ENCODE measurements around the gene NME4.
"Not testable (repeated sequence)": the region's sequence is repeated elsewhere in the genome, so short reads cannot be mapped to it uniquely, and the experiment has no call there.

Gene NME4

DNA sequence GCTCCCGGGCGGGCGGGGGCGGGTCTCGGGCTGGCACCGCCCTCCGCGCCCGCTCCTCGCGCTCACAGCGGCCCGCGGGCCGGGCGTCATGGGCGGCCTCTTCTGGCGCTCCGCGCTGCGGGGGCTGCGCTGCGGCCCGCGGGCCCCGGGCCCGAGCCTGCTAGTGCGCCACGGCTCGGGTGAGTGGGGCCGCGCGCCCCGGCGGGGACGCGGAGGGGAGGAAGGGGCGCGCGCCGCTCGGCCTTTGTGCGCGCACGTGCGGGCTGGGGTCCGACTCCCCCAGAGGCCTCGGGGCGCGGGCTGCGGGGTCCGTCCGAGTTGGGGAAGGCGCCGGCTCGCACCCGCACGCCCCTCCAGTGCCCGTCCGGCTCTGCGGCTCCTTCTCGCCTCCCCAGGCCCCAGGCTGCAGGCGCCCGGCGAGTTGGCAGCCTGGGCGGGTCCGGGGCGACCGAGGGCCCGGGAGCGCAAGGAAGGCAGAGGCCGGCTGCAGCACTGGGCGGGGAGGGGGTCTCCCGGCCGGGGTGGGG lies at the start of gene NME4:
Gene NME4 (plus strand): TSS at position 65 of the 527 bp plus-strand sequence. CDS start 24 bp downstream, at position 89.
- DNase-seq (ENCODE audit: low read depth), result no peak

- no peak for DNase-seq (ENCODE audit: low read depth)
Measured at GRCh38 chr16:347203-347602, 49.8 kb upstream of the NME4 start.

DNA sequence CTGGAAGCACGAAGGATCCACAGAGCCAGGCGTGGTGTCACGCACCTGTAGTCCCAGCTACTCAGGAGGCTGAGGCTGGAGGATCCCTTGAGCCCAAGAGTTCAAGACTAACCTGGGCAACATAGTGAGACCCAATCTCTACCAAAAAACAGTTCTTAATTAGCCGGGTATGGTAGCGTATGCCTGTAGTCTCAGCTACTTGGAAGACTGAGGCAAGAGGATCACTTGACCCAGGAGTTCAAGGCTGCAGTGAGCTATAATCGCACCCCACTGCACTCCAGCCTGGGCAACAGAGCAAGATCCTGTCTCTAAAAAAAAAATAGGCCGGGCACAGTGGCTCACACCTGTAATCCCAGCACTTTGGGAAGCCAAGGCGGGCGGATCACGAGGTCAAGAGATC lies 48.5 kb upstream of the NME4 start:
- DNase-seq (ENCODE audit: low read depth), result not testable (repeated sequence)

DNA sequence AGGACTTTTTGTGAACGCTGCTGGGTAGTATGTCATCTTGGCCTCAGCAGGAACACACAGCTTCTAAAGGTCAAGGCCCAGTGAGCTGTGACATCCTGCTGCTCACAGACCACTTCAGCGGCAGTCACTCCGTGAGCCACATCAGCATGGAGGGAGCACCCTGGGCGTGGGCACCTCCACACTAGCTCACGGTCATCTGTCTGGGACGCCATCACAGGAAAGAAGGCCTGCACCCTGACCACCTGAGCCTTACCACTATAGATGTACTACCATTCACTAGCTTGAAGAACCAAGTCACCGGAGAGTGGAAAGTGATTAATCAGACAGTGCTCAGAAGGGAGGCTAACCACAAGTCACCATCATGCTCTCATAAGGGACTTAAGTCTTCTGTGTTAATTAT lies 47.8 kb upstream of the NME4 start:
- DNase-seq (ENCODE audit: low read depth), result no peak

- no peak for DNase-seq (ENCODE audit: low read depth)
Measured at GRCh38 chr16:350203-350602, 46.8 kb upstream of the NME4 start.

- DNase-seq (ENCODE audit: low read depth), result no peak
Measured at GRCh38 chr16:351804-352520, 45.0 kb upstream of the NME4 start.

DNA sequence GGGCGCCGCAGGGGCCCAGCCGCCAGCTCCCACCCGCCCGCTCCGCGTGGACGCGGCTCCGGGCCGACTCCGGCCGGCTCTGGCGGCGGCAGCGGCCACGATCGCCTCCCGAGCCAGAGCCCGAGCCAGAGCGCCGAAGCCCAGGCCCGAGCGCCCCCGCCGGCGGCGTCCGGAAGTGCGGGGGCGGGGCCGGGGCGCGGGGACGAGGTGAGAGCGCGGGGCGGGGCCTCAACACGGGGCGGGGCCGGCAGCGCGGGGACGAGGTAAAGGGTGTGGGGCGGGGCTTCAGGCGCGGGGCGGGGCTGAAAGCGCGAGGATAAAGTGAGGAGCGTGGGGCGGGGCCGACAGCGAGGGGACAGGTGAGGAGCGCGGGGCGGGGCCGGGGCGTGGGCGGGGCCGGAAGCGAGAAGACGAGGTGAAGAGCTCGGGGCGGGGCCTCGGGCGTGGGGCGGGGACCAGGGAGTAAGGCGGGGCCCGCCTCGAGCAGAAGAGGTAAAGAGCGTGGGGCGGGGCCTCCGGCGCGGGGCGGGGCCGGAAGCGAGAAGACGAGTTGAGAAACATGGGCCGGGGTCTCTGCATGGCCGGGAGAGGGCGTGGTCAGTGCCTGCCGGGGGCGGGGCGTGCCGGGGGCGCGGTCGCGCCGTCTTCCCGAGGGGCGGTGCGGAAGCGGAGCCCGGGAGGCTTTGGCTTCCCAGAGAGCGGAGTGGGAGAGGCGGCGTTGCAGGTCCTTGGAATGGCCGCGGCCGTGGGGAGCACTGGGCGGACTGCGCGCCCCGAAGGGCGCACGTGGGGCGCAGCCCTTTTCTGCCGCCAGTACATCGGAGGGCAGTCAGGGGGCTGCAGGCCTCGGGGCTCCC lies 44.2 kb upstream of the NME4 start, which contains the start of gene AXIN1:
Gene AXIN1 (minus strand): TSS at position 177 of the 857 bp plus-strand sequence. CDS start 5,698 bp downstream, outside the sequence.
- DNase-seq (ENCODE audit: low read depth), result peak; percentile 100

- DNase-seq (ENCODE audit: low read depth), result no peak
Measured at GRCh38 chr16:353404-354290, 43.4 kb upstream of the NME4 start.

- DNase-seq (ENCODE audit: low read depth), result no peak
Measured at GRCh38 chr16:354291-354881, 42.6 kb upstream of the NME4 start.

- no peak for DNase-seq (ENCODE audit: low read depth)
Measured at GRCh38 chr16:354971-355461, 42.0 kb upstream of the NME4 start.

GRCh38 chr16:356741-357140 lies 40.3 kb upstream of the NME4 start:
- no peak for DNase-seq (ENCODE audit: low read depth)

DNA sequence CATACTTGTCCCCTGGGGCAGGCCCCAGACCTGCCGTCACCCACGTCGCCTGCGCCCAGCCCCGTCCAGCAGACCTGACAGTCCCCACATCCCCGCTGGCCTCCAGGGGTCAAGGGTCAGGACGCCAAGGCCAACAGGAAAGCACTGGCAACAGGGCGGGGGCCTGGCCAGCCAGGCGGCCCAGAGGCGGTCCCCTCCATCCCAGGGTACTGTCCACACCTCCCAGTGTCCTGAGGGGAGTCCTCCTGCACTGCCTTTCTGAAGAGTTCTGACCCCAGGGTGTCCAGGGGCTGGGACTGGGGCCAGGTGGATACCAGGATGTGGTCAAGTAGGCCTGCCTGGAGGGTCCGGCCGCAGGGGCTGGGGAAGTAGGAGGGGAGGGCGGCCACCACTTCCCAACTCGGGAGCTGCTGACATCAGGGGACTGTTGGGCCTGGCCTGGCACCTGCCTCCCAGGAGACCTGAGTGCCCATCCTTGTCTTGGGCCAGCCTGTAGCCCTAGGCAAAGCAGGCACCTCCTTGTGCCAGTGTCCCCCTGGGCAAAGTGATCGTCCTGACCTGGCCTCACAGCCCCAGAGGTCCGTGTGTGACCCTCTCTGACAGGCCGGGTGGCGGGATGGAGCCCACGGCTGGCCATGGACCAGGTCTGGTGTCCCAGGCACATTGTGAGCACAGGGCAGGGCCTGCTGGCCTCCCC lies 37.8 kb upstream of the NME4 start:
- no peak for DNase-seq (ENCODE audit: low read depth)

- DNase-seq (ENCODE audit: low read depth), result no peak
Measured at GRCh38 chr16:359871-360697, 36.9 kb upstream of the NME4 start.

DNA sequence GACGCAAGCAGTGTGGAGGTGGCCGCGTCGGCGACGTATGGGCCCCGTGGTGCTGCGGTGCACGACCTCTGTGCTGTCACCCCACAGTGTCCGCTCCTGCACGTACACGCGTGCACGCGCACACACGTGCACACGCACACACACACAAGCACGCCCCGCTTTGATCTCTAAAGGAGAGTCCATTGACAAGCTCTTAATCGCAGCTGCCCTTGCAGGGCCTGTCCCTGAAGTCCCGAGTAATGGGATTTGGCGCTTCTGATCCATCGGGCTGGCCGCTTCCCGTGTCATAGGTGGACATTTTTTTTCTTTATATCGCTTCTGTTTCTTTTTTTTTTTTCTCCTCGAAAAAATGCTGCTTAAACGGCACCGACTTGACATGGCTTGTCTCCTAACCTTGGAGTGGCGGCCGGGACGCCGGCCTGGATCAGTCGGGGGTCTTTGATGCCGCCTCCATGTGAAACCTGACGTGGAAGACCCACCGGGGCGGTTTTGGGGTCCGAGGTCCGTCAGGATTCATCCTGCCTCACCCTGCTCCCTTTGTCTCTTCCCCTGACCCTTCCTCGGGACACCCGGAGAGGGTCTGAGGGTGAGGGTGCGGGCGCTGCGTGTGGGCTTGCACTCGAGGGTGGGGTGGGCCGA lies 36.2 kb upstream of the NME4 start:
- no peak for DNase-seq (ENCODE audit: low read depth)

DNA sequence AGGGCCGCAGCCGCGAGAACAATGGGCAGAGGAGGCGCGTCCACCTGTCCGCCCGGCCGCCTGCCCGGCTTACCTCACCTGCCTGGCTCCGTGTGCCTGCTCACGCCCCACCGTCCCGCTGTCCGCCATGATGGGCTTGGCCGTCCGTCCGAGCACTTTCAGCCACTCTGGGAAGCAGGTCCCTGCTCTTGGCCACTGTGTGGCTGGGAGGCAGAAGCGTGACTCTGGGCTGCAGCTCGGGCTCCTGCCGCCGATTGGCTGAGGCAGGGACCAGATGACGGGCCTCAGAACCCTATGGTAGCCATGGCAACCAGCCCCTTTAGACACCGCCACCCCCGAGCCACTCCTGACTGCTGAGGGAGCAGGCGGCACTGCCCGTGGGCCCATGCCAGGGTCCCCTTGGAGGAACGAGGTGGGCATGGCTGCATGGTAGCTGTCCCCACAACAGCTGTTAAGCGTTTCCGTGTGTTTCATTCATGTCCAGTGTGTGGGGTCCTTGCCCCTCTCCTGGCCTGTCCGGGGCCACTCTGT lies 35.6 kb upstream of the NME4 start:
- DNase-seq (ENCODE audit: low read depth), result no peak

GRCh38 chr16:361872-362701 lies 34.9 kb upstream of the NME4 start:
- peak; percentile 59 for DNase-seq (ENCODE audit: low read depth)

DNA sequence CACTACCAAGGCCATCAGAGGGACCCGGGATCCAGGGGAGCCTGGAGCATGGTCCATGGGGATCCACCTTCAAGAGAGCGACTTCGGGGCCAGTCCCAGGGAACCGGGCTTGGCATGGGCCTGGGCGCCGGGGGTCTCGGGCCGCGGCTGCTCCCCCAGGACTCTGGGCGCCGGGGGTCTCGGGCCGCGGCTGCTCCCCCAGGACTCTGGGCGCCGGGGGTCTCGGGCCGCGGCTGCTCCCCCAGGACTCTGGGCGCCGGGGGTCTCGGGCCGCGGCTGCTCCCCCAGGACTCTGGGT lies 34.3 kb upstream of the NME4 start:
- DNase-seq (ENCODE audit: low read depth), result not testable (repeated sequence)

GRCh38 chr16:363110-363765 lies 33.8 kb upstream of the NME4 start:
- no peak for DNase-seq (ENCODE audit: low read depth)
